Measurements from ENCODE around the gene ST3GAL3.

DNA sequence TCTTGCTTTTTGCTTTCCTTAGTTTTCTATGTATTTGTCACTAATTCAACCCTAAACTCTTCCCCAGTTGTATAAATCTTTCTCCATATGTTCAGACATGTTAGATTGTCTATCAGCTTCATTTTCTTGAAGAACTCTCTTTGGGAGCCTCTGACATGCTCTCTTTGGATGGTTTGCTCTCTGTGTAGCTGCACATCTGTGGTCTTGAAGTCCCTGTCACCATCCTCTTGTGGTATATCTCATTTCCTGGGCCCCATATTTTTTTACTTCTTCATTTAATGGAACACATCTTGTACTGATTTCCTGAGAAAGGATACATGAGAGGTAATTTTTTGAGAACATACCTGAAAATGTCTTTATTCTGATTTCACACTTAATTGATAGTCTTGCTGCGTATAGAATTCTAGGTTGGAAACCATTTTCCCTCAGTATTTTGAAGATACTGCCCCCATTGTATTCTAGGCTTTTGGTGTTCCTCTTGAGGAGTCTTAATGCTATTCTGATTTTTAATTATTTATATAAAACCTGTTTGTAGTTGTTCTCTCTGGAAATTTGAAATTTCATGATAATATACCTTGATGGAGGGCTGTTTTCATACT is 72.6 kb downstream of the ST3GAL3 start:
- TF ChIP-seq, protein P1, sequence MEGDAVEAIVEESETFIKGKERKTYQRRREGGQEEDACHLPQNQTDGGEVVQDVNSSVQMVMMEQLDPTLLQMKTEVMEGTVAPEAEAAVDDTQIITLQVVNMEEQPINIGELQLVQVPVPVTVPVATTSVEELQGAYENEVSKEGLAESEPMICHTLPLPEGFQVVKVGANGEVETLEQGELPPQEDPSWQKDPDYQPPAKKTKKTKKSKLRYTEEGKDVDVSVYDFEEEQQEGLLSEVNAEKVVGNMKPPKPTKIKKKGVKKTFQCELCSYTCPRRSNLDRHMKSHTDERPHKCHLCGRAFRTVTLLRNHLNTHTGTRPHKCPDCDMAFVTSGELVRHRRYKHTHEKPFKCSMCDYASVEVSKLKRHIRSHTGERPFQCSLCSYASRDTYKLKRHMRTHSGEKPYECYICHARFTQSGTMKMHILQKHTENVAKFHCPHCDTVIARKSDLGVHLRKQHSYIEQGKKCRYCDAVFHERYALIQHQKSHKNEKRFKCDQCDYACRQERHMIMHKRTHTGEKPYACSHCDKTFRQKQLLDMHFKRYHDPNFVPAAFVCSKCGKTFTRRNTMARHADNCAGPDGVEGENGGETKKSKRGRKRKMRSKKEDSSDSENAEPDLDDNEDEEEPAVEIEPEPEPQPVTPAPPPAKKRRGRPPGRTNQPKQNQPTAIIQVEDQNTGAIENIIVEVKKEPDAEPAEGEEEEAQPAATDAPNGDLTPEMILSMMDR (IDR thresholded peaks at IDR 0.05), result no peak
- TF ChIP-seq POLR2A (IDR thresholded peaks at IDR 0.05), result no peak
